Breast epithelium (tissue), 4 donors: ENCODE results near the gene TOP1. TPM values are rescaled to one million over a fixed set of nuclear protein-coding genes. Genes with fewer than 3 reads are reported as not detected.
A peak's percentile ranks its signal among the peaks of the same experiment; 100 is the strongest.

Source experiments
- DNase-seq, 2 donors: peaks; one replicate each; pipeline ENCODE4 v3.0.0-alpha.2; 2019; ENCODE audit warnings: low spot score in 2 of 2
- H3K27ac ChIP-seq, 2 donors: fragments of 200-600 bp; sonication (generic) in 1 of 2; one replicate each; pipeline ENCODE4 v1.5.1; 2016 to 2019; ENCODE audit warnings: mild to moderate bottlenecking in 1 of 2
- H3K27me3 ChIP-seq, 2 donors: fragments of 200-600 bp; sonication (generic) in 1 of 2; one replicate each; pipeline versions ENCODE4 v1.5.1 to v1.6.0; 2017 to 2019; ENCODE audit warnings: control low read depth in 1 of 2, mild to moderate bottlenecking in 1 of 2
- H3K36me3 ChIP-seq: fragments of 200-600 bp; one replicate; pipeline ENCODE4 v1.5.1; 2019
- H3K4me1 ChIP-seq, 2 donors: fragments of 200-600 bp; sonication (generic); one replicate each; pipeline ENCODE4 v1.5.1; 2016 to 2019; ENCODE audit warnings: control low read depth in 1 of 2
- H3K4me3 ChIP-seq, 3 donors: fragments of 200-600 bp; sonication (generic); 1 replicate in 2 of 3; 2 replicates in 1 of 3; pipeline ENCODE4 v1.5.1; 2016 to 2019; ENCODE audit warnings: mild to moderate bottlenecking in 3 of 3, moderate library complexity in 2 of 3
- H3K9me3 ChIP-seq, 2 donors: fragments of 200-600 bp; sonication (generic) in 1 of 2; one replicate each; pipeline ENCODE4 v1.5.1; 2016 to 2019; ENCODE audit warnings: control low read depth in 1 of 2
- POLR2A ChIP-seq: fragments of 450-650 bp; IDR thresholded peaks from one replicate; pipeline ENCODE4 v1.6.1; 2016; ENCODE audit warnings: antibody characterized with exemption, mild to moderate bottlenecking, moderate library complexity
- POLR2AphosphoS5 ChIP-seq, 3 donors: sonication (generic); formaldehyde crosslinking; IDR thresholded peaks; one replicate each; pipeline ENCODE4 v1.6.1; 2017; ENCODE audit warnings: antibody characterized with exemption in 3 of 3
- intact Hi-C: fragments of 100-400 bp; cut with DNase I; formaldehyde crosslinking; loops from one replicate; pipeline ENCODE4 v1.15.1; 2023; ENCODE audit warnings: low total_unique reads
- total RNA-seq, 3 donors: library from RNA; depleted of rRNA; stranded (reverse); fragments of >200 nt; gene quantifications; one replicate each; pipeline ENCODE4 v1.1.0, GENCODE V29; 2016
- TF ChIP-seq, protein P1 (sequence below), 3 donors: fragments of 450-650 bp; IDR thresholded peaks; one replicate each; pipeline ENCODE4 v1.5.1; 2016 to 2017; ENCODE audit warnings: antibody characterized with exemption in 3 of 3, mild to moderate bottlenecking in 3 of 3, moderate library complexity in 3 of 3

Gene TOP1
- total RNA-seq, 3 donors from 2014 or later, result 24.0 to 41.6 (median 40.3) TPM

DNA sequence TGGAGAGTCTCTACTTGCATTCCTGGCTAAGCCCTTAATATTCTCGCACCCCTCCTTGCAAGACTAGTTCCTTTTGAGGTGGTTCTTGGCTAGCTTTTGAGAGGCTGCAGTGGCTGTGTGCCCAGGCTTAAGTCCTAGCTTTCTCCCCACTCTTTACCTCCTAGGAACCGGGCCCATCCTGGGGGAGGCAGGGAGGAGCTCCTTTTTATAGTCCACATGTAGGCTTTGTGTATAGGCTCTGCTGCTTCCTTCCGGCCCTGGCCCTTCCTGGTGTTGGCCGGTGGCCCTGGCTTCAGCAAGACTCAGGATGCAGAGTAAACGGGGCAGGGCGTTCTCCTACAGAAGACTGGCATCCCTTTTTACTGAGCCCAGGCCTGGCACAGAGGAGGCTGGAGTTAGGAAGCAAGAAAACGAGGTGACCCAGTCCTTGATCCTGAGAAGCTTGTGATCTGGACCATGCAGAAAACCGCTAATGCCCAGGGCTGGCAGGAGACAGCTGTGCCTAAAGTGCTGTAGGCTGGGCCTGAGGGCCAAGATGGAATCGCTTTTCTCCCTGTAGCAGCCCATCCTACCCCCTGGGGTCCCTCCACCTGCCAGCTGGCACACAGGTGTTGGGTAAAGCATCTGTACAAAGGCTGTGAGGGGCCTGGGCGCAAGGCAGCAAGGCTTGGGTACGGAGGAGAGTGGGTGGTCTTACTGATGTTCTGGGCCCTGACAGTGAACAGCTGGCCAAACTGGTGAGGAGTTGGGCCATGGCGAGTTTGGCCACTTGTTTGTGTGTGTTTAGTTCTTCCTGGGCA lies 117.4 kb downstream of the TOP1 start:
- H3K4me1 ChIP-seq, result peaks cover 6 to 22% of the 10 kb centered on the region in 2 donors
- TF ChIP-seq POLR2A (no peak), POLR2AphosphoS5 (IDR thresholded peaks at IDR 0.05) (no peak)
- TF ChIP-seq, protein P1, sequence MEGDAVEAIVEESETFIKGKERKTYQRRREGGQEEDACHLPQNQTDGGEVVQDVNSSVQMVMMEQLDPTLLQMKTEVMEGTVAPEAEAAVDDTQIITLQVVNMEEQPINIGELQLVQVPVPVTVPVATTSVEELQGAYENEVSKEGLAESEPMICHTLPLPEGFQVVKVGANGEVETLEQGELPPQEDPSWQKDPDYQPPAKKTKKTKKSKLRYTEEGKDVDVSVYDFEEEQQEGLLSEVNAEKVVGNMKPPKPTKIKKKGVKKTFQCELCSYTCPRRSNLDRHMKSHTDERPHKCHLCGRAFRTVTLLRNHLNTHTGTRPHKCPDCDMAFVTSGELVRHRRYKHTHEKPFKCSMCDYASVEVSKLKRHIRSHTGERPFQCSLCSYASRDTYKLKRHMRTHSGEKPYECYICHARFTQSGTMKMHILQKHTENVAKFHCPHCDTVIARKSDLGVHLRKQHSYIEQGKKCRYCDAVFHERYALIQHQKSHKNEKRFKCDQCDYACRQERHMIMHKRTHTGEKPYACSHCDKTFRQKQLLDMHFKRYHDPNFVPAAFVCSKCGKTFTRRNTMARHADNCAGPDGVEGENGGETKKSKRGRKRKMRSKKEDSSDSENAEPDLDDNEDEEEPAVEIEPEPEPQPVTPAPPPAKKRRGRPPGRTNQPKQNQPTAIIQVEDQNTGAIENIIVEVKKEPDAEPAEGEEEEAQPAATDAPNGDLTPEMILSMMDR (IDR thresholded peaks at IDR 0.05), result no peak
- no peaks in the 10 kb centered on the region for H3K9me3 ChIP-seq
- peak overlapping the region; percentile 37 to 84 for H3K27ac ChIP-seq
- intact Hi-C loops, result no loop called here
- no peaks in the 10 kb centered on the region for H3K36me3 ChIP-seq
- no peaks in the 10 kb centered on the region for H3K27me3 ChIP-seq
- DNase-seq, result no peak
- peak overlapping the region in 2 of 3 donors; percentile 4 for H3K4me3 ChIP-seq

DNA sequence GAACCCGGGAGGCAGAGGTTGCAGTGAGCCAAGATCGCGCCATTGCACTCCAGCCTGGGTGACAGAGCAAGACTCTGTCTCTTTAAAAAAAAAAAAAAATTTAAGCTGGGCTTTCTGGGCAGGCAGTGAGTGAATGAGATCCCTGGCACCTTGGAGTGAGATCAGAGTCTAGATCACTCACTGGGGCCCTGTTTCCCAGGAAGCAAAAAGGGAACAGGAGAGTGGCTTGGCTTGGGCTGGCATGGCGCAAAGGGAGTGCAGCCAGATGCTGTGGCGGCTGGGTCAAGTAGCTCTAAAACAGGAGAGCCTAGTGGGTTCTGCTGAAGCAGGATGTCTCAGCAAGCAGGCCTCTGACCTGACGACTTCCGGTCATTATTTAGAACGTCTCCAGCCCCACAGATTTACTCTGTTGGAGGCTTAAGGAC lies 119.2 kb downstream of the TOP1 start:
- DNase-seq, result no peak
- Histone ChIP-seq H3K9me3 (no peaks in the 10 kb centered on the region), H3K4me3 (no peak overlapping the region), H3K4me1 (peaks cover 7 to 17% of the 10 kb centered on the region in 2 donors), H3K27ac (peak overlapping the region; percentile 21 to 30), H3K27me3 (no peaks in the 10 kb centered on the region), H3K36me3 (no peaks in the 10 kb centered on the region)
- intact Hi-C loops, result no loop called here
- TF ChIP-seq, protein P1 (IDR thresholded peaks at IDR 0.05), result no peak
- TF ChIP-seq POLR2A (no peak), POLR2AphosphoS5 (IDR thresholded peaks at IDR 0.05) (no peak)

DNA sequence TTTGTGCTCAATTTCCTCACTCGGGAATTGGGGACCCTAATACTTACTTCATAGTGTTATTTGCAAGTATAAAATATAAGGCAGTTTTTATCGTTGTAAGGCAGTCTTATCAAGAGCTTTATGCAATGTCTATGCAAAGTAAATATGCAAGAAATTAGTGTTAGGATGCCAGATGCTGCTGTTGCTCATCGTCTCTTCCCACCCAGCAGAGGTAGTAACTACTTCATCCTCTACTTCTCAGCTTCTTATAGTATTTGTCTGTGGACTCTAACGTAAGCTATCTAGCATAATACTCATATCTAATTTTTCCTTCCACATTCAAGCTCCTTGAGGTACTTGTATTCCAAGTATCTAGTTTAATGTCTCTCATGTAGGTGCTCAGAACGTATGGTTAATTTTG lies 120.3 kb downstream of the TOP1 start:
- Histone ChIP-seq H3K4me3 (no peak overlapping the region), H3K4me1 (peaks cover 7 to 14% of the 10 kb centered on the region in 2 donors), H3K36me3 (no peaks in the 10 kb centered on the region), H3K27ac (no peak overlapping the region), H3K9me3 (no peaks in the 10 kb centered on the region), H3K27me3 (no peaks in the 10 kb centered on the region)
- no peak for TF ChIP-seq POLR2AphosphoS5 (IDR thresholded peaks at IDR 0.05)
- TF ChIP-seq, protein P1 (IDR thresholded peaks at IDR 0.05), result no peak
- TF ChIP-seq POLR2A, result no peak
- intact Hi-C loops, result no loop called here
- DNase-seq, result no peak

DNA sequence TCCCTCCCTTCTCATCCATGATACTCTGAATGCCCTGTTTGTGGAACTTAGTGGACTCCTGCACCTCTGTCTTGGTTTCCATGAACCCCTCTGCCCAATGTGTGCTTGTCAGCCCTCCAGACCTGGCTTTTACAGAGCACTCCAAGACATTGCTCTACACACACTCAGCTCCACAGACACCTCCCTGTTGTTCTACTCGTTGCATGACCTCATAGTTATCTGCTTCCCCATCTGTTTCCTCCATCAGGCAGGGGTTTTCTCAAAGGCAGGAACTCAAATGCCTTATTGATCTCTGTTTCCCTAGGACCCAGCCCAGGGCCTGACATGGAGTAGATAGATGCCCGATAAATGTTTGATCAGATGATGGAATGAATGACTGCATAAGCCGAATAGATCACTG lies 122.0 kb downstream of the TOP1 start:
- DNase-seq, result no peak
- Histone ChIP-seq H3K4me3 (no peak overlapping the region), H3K36me3 (no peaks in the 10 kb centered on the region), H3K4me1 (peaks cover 5 to 14% of the 10 kb centered on the region in 2 donors), H3K27ac (peak overlapping the region; percentile 50 to 65), H3K27me3 (no peaks in the 10 kb centered on the region), H3K9me3 (no peaks in the 10 kb centered on the region)
- TF ChIP-seq POLR2AphosphoS5 (IDR thresholded peaks at IDR 0.05) (no peak), POLR2A (no peak)
- TF ChIP-seq, protein P1 (IDR thresholded peaks at IDR 0.05), result no peak
- intact Hi-C loops, result no loop called here

DNA sequence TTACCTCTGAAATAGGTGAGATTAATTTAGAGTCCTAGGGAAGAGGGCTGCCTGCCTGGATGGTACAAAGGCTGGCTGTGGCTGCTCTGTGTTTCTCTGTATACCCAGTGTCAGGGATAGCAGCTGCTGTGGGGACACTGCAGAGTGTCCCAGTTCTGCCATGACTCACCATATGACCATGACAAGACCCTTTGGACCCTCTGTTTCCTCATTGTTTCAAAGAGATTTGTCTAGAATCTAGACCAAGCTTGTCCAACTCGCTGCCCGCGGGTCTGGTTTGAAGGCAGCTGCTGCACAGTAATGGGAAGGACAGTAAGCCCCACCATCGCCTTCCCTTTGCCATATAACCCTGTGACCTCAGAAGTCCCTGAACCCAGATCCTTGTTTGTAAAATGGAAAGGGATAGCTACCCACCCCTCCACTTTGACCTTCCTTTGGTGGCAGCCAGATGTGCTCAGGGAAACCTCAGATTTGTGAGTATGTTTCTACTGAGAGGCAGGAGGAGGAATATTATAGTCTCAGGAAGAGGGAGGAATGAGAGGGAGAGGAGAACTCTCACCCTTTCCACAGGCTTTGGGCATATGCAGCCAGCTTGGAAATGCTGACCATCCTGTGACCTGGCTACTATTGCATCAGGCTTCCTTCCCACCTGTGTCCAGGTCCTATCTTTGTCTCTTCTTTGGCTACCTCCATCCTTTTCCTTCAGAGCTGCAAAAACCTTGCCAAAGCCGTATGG lies 122.7 kb downstream of the TOP1 start:
- Histone ChIP-seq H3K4me3 (no peak overlapping the region), H3K27me3 (no peaks in the 10 kb centered on the region), H3K9me3 (no peaks in the 10 kb centered on the region), H3K27ac (peak overlapping the region; percentile 50 to 65), H3K4me1 (peaks cover 5 to 14% of the 10 kb centered on the region in 2 donors), H3K36me3 (no peaks in the 10 kb centered on the region)
- DNase-seq, result no peak
- TF ChIP-seq POLR2A (no peak), POLR2AphosphoS5 (IDR thresholded peaks at IDR 0.05) (no peak)
- TF ChIP-seq, protein P1 (IDR thresholded peaks at IDR 0.05), result no peak
- intact Hi-C loops, result no loop called here
